ENCODE results near the gene KIR3DL3.
A peak's percentile ranks its signal among the peaks of the same experiment; 100 is the strongest.
"Not testable (repeated sequence)": the region's sequence is repeated elsewhere in the genome, so short reads cannot be mapped to it uniquely, and the experiment has no call there.

KIR3DL3 gene

DNA sequence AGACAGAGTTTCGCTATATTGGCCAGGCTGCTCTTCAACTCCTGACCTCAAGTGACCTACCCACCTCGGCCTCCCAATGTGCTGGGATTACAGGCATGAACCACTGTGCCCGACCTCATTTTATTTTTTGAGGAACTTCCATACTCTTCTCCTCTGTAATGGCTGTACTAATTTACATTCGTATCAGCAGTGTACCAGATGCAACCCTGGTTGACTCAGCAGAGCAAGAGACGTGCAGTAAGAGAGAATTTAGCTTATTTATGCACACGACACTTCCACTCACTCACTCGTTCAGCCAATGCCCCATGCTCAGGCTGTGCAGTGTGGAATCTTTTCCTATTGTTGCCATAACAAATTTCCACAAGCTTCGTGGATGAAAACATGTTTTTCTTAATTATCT lies 6.9 kb downstream of the KIR3DL3 start:
- no peak for DNase-seq (ENCODE audit: low read depth in 2 of 2)

DNA sequence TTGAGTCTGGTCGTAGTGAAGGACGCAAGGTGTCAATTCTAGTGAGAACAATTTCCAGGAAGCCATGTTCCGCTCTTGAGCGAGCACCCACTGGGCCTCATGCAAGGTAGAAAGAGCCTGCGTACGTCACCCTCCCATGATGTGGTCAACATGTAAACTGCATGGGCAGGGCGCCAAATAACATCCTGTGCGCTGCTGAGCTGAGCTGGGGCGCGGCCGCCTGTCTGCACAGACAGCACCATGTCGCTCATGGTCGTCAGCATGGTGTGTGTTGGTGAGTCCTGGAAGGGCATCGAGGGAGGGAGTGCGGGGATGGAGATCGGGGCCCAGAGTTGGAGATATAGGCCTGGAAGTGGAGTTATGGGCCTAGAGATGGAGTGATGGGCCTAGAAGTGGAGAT lies 14.1 kb downstream of the KIR3DL3 start, which contains the start of gene KIR2DL3:
TSS of gene KIR2DL3 (plus strand) at position 208 of the 400 bp plus-strand sequence. CDS start at position 241, 33 bp downstream.
- not testable (repeated sequence) for DNase-seq (ENCODE audit: low read depth in 2 of 2)

DNA sequence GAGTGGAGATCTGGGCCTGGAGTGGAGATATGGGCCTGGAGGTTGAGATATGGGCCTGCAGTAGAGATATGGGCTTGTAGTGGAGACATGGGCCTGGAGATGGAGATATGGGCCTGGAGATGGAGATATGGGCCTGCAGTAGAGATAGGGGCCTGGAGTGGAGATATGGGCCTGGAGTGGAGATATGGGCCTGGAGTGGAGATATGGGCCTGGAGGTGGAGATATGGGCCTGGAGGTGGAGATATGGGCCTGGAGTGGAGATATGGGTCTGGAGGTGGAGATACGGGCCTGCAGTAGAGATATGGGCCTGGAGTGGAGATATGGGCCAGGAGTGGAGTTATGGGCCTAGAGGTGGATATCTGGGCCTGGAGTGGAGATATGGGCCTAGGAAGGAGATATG lies 14.5 kb downstream of the KIR3DL3 start:
- DNase-seq (ENCODE audit: low read depth in 2 of 2), result no peak

DNA sequence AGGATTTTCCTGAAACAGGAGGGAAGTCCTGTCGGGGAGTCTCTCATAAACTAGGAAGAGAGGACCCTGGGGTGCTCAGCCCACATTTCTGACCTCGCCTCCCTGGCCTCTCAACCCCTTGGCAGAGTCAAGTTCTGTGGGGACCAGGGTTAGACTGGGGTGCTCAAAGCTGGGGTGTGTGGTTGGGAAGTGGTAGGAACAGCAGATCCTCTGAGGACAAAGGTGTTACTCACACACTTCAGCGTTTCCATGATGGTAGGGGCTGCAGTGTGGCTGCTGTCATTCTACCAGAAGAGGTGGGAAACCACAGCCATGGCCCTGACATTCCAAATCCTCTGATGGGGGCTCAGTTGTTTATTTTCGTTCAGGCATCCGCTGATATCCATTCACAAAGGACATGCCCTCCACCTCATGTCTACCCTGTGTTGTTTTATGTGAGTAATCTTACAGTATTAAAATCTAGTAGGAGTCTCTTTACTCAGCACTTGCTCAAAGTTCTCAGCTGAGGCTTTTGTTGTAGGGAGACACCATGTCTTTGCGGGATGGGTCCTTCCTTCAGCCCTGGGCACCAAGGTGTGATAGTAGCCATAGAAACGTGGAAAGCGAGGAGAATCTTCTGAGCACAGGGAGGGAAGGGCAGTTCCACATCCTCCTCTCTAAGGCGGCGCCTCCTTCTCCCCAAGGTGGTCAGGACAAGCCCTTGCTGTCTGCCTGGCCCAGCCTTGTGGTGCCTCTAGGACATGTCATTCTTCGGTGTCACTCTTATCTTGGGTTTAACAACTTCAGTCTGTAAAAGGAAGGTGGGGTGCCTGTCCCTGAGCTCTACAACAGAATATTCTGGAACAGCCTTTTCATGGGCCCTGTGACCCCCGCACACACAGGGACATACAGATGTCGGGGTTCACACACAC lies 15.6 kb downstream of the KIR3DL3 start:
- DNase-seq (ENCODE audit: low read depth in 2 of 2), result no peak

DNA sequence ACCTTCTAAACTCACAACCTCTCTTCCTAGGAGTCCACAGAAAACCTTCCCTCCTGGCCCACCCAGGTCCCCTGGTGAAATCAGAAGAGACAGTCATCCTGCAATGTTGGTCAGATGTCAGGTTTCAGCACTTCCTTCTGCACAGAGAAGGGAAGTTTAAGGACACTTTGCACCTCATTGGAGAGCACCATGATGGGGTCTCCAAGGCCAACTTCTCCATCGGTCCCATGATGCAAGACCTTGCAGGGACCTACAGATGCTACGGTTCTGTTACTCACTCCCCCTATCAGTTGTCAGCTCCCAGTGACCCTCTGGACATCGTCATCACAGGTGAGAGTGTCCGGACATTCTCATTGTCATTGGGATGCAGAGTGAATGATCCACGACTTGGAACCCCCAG lies 17.7 kb downstream of the KIR3DL3 start:
- DNase-seq (ENCODE audit: low read depth in 2 of 2), result not testable (repeated sequence)

DNA sequence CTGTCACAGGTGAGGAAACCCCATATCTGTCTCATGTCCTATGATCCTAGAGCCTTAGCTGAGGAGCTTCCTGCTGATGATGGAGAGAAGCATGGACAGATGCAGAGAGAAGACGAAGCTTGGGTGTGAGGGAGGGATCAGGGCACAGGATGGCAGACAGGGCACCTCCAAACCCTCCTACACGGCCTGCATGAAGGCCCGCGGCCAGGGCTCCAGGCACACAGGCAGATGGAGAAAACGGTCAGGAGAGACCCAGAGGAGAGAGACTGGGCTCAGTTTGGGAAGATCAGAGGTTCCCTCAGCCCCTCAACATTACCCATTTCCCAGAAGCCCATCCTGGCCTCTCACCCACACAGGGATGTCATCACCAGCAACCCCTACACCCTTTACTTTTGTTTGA lies 19.8 kb downstream of the KIR3DL3 start:
- DNase-seq (ENCODE audit: low read depth in 2 of 2), result not testable (repeated sequence)

DNA sequence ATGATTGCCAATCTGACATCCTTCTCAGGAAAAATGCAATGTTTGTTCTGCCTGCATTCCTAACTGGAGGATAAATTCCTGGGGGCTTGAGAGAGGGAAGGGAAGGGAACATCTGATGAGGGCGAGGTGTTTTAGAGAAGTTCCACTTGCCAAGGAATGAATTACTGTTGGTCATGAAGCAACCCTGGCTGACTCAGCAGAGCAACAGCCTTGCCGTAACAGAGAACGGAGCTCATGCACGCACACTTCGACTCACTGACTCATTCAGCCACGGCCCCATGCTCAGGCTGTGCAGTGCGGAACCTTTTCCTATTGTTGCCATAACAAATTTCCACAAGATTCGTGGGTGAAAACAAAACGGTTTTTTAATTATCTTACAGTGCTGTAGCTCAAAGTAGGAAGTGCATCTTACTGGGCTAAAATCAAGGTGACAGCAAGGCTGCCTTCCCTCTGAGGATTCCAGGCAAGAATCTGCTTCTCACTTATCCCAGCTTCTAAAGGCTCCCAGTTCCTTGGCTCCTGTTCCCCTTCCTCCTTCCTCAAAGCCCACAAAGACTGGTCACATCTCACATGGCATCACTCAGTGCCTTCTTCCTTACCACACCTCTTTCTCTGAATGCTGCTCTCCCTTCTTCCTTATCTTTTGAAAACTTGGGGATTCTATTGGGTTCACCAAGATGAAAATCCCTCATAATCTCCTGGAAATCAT lies 23.5 kb downstream of the KIR3DL3 start:
- not testable (repeated sequence) for DNase-seq (ENCODE audit: low read depth in 2 of 2)

DNA sequence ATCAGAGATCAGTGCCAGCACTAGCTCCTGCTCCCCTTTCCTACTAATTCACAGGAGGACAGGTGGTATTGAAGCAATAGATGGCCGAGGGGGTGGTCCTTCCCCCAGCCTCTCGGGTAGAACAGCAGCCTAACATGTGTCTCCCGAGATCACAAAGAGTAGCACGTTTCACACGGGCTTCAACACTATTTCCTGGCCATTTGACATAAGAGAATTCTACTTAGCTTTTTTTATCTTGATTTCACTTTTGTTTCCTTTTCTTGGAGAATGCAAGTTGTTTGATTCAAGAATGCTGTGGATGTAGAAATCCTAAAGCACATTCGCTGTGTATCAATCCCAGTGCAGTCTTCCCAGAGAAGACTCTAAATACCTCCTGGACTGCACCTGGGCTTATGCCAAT lies 26.0 kb downstream of the KIR3DL3 start:
- not testable (repeated sequence) for DNase-seq (ENCODE audit: low read depth in 2 of 2)

DNA sequence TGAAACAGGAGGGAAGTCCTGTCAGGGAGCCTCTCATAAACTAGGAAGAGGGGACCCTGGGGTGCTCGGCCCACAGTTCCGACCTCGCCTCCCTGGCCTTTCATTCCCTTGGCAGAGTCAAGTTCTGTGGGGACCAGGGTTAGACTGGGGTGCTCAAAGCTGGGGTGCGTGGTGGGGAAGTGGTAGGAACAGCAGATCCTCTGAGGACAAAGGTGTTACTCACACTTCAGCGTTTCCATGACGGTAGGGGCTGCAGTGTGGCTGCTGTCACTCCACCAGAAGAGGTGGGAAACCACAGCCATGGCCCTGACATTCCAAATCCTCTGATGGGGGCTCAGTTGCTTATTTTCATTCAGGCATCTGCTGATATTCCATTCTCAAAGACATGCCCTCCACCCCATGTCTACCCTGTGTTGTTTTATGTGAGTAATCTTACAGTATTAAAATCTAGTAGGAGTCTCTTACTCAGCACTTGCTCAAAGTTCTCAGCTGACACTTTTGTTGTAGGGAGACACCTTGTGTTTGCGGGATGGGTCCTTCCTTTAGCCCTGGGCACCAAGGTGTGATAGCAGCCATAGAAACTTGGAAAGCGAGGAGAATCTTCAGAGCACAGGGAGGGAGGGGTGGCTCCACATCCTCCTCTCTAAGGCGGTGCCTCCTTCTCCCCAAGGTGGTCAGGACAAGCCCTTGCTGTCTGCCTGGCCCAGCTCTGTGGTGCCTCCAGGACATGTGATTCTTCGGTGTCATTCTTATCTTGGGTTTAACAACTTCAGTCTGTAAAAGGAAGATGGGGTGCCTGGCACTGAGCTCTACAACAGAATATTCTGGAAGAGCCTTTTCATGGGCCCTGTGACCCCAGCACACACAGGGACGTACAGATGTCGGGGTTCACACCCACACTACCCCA lies 32.2 kb downstream of the KIR3DL3 start:
- DNase-seq (ENCODE audit: low read depth in 2 of 2), result peak in 1 of 2 donors; percentile 12

DNA sequence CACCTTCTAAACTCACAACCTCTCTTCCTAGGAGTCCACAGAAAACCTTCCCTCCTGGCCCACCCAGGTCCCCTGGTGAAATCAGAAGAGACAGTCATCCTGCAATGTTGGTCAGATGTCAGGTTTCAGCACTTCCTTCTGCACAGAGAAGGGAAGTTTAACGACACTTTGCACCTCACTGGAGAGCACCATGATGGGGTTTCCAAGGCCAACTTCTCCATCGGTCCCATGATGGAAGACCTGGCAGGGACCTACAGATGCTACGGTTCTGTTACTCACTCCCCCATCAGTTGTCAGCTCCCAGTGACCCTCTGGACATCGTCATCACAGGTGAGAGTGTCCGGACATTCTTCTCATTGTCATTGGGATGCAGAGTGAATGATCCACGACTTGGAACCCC lies 34.3 kb downstream of the KIR3DL3 start:
- not testable (repeated sequence) for DNase-seq (ENCODE audit: low read depth in 2 of 2)

DNA sequence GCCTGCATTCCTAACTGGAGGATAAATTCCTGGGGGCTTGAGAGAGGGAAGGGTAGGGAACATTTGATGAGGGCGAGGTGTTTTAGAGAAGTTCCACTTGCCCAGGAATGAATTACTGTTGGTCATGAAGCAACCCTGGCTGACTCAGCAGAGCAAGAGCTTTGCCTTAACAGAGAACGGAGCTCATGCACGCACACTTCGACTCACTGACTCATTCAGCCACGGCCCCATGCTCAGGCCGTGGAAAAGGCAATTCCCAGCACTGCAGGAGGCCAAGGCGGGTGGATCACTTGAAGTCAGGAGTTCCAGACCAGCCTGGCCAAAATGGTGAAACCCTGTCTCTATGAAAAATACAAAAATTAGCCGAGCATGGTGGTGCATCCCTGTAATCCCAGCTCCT lies 40.0 kb downstream of the KIR3DL3 start:
- DNase-seq (ENCODE audit: low read depth in 2 of 2), result not testable (repeated sequence)

DNA sequence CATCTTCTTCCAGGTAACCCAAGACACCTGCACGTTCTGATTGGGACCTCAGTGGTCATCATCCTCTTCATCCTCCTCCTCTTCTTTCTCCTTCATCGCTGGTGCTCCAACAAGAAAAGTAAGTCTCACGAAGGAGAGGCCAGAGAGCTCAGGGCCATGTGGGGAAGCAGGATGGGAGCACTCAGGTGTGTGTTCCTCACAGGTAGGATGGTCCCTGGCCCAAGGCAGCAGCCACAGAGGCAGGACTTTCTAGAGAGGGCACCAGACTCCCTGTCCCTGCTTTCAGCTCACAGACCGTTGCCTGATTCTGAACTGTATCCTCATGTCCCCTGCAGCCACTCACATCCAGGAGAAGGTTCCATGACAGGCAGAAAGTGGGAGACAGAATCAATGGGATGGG lies 42.2 kb downstream of the KIR3DL3 start:
- not testable (repeated sequence) for DNase-seq (ENCODE audit: low read depth in 2 of 2)

DNA sequence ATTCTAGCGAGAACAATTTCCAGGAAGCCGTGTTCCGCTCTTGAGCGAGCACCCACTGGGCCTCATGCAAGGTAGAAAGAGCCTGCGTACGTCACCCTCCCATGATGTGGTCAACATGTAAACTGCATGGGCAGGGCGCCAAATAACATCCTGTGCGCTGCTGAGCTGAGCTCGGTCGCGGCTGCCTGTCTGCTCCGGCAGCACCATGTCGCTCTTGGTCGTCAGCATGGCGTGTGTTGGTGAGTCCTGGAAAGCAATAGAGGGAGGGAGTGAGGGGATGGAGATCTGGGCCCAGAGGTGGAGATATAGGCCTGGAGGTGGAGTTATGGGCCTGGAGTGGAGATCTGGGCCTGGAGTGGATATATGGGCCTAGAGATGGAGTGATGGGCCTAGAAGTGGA lies 45.4 kb downstream of the KIR3DL3 start, which contains the start of gene KIR2DL1:
TSS of gene KIR2DL1 (plus strand) at position 148 of the 400 bp plus-strand sequence. CDS start at position 206, 58 bp downstream.
- DNase-seq (ENCODE audit: low read depth in 2 of 2), result not testable (repeated sequence)

DNA sequence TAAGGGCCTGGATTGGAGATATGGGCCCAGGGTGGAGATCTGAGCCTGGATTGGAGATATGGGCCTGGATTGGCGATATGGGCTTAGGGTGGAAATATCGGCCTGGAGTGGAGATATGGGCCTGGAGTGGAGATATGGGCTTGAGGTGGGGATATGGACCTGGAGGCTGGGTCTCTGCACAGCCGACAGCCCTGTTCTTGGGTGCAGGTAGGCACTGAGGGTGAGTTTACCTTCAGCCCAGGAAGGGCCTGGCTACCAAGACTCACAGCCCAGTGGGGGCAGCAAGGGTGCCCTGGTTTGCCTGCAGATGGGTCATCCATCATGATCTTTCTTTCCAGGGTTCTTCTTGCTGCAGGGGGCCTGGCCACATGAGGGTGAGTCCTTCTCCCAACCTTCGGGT lies 46.3 kb downstream of the KIR3DL3 start:
- DNase-seq (ENCODE audit: low read depth in 2 of 2), result not testable (repeated sequence)

DNA sequence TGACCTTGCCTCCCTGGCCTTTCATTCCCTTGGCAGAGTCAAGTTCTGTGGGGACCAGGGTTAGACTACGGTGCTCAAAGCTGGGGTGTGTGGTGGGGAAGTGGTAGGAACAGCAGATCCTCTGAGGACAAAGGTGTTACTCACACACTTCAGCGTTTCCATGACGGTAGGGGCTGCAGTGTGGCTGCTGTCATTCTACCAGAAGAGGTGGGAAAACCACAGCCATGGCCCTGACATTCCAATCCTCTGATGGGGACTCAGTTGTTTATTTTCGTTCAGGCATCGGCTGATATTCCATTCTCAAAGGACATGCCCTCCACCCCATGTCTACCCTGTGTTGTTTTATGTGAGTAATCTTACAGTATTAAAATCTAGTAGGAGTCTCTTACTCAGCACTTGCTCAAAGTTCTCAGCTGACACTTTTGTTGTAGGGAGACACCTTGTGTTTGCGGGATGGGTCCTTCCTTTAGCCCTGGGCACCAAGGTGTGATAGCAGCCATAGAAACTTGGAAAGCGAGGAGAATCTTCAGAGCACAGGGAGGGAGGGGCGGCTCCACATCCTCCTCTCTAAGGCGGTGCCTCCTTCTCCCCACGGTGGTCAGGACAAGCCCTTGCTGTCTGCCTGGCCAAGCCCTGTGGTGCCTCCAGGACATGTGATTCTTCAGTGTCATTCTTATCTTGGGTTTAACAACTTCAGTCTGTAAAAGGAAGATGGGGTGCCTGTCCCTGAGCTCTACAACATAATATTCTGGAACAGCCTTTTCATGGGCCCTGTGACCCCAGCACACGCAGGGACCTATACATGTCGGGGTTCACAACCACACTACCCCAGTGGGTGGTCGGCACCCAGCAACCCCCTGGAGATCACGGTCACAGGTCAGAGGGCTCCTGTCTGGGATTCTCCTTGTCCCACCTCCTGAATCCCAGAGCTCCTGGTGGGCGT lies 47.0 kb downstream of the KIR3DL3 start:
- DNase-seq (ENCODE audit: low read depth in 2 of 2), result peak in 1 of 2 donors; percentile 4

DNA sequence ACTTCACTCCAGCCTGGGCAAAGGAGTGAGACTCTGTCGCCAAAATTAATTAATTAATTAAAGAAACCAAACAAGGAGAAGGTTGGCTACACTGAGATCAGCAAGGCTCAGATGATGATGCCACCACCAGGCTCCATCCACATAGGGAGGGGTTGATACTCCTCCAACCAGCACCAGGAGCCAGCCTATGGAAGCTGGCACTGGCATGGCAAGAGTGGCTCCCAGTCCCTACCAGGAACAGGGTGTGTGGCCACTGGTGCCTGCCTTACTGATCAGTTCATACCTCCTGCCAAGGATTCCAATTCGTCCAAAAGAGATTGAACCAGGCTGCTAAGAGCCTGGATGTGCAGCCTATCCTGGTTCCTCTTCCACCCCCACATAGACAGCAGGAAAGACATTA lies 48.4 kb downstream of the KIR3DL3 start:
- DNase-seq (ENCODE audit: low read depth in 2 of 2), result not testable (repeated sequence)

DNA sequence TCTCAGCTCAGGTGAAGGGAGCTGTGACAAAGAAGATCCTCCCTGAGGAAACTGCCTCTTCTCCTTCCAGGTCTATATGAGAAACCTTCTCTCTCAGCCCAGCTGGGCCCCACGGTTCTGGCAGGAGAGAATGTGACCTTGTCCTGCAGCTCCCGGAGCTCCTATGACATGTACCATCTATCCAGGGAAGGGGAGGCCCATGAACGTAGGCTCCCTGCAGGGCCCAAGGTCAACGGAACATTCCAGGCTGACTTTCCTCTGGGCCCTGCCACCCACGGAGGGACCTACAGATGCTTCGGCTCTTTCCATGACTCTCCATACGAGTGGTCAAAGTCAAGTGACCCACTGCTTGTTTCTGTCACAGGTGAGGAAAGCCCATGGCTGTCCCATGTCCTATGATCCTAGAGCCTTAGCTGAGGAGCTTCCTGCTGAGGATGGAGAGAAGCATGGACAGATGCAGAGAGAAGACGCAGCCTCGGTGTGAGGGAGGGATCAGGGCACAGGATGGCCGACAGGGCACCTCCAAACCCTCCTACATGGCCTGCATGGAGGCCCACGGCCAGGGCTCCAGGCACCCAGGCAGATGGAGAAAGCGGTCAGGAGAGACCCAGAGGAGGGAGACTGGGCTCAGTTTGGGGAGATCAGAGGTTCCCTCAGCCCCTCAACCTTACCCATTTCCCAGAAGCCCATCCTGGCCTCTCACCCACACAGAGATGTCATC lies 51.0 kb downstream of the KIR3DL3 start:
- DNase-seq (ENCODE audit: low read depth in 2 of 2), result not testable (repeated sequence)

DNA sequence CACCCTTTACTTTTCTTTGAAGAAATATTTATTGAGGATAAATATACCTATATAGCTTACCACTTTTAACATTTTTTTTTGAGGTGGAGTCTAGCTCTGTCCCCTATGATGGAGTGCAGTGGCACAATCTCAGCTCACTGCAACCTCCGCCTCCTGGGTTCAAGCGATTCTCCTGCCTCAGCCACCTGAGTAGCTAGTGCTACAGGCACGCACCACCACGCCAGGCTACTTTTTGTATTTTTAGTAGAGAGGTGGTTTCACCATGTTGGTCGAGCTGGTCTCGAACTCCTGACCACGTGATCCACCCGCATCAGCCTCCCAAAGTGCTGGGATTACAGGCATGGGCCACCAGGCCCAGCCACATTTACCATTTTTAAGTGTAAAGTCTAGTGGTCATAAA lies 51.6 kb downstream of the KIR3DL3 start:
- DNase-seq (ENCODE audit: low read depth in 2 of 2), result not testable (repeated sequence)

DNA sequence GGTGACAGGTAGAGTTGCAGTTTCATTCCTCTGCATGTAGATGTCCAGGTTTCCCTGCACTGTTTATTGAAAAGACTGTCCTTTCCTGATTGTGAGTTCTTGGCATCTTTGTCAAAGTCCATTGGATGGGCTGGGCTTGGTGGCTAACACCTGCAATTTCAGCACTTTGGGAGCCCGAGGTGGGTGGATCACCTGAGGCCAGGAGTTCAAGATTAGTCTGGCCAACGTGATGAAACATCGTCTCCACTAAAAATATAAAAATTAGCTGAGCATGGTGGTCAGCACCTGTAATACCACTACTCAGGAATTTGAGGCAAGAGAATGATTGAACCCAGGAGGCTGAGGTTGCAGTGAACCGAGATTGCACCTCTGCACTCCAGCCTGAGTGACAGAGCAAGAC lies 53.6 kb downstream of the KIR3DL3 start:
- not testable (repeated sequence) for DNase-seq (ENCODE audit: low read depth in 2 of 2)

DNA sequence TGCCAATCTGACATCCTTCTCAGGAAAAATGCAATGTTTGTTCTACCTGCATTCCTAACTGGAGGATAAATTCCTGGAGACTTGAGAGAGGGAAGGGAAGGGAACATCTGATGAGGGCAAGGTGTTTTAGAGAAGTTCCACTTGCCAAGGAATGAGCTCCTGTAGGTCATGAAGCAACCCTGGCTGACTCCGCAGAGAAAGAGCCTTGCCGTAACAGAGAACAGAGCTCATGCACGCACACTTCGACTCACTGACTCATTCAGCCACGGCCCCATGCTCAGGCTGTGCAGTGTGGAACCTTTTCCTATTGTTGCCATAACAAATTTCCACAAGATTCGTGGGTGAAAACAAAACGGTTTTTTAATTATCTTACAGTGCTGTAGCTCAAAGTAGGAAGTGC lies 54.7 kb downstream of the KIR3DL3 start:
- DNase-seq (ENCODE audit: low read depth in 2 of 2), result not testable (repeated sequence)
